Measurements from ENCODE around the gene GSTM2.

- TF ChIP-seq EP300 (IDR thresholded peaks at IDR 0.05), result no peak
- TF ChIP-seq, protein P1, sequence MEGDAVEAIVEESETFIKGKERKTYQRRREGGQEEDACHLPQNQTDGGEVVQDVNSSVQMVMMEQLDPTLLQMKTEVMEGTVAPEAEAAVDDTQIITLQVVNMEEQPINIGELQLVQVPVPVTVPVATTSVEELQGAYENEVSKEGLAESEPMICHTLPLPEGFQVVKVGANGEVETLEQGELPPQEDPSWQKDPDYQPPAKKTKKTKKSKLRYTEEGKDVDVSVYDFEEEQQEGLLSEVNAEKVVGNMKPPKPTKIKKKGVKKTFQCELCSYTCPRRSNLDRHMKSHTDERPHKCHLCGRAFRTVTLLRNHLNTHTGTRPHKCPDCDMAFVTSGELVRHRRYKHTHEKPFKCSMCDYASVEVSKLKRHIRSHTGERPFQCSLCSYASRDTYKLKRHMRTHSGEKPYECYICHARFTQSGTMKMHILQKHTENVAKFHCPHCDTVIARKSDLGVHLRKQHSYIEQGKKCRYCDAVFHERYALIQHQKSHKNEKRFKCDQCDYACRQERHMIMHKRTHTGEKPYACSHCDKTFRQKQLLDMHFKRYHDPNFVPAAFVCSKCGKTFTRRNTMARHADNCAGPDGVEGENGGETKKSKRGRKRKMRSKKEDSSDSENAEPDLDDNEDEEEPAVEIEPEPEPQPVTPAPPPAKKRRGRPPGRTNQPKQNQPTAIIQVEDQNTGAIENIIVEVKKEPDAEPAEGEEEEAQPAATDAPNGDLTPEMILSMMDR (IDR thresholded peaks at IDR 0.05), result no peak
- TF ChIP-seq POLR2A (IDR thresholded peaks at IDR 0.05), result no peak
Observed at GRCh38 chr1:109691759-109692158, 23.9 kb downstream of the GSTM2 start.
